CD14-positive monocyte (primary cell): Measurements from ENCODE around the gene CHAC2. TPM values are rescaled to one million over a fixed set of nuclear protein-coding genes. Genes with fewer than 3 reads are reported as not detected.
"Not testable (repeated sequence)": the region's sequence is repeated elsewhere in the genome, so short reads cannot be mapped to it uniquely, and the experiment has no call there.

Source experiments
- DNase-seq, 3 donors: peaks; one replicate each; pipeline ENCODE4 v3.0.0-alpha.2; 2011 to 2022
- H2AFZ ChIP-seq: 2 replicates; pipeline ENCODE4 v1.6.0; 2012; ENCODE audit warnings: mild to moderate bottlenecking, low read depth, low read length, inconsistent platforms; ENCODE audit not compliant: insufficient read depth, poor library complexity, severe bottlenecking
- H3K27ac ChIP-seq, 2 donors: 1 replicate in 1 of 2; 2 replicates in 1 of 2; pipeline ENCODE4 v1.5.1; 2012 to 2013; ENCODE audit warnings: low read length in 2 of 2, control low read depth in 1 of 2, inconsistent platforms in 1 of 2, low read depth in 1 of 2, mild to moderate bottlenecking in 1 of 2
- H3K27me3 ChIP-seq, 2 donors: one replicate each; pipeline versions ENCODE4 v1.6.0 to v1.6.1; 2011 to 2013; ENCODE audit warnings: low read length in 2 of 2; ENCODE audit not compliant: control insufficient read depth in 2 of 2, insufficient read depth in 2 of 2
- H3K36me3 ChIP-seq, 2 donors: replicated peaks in 1 of 2; 1 replicate in 1 of 2; 2 replicates in 1 of 2; pipeline versions ENCODE4 v1.5.1 to v1.6.1; 2012 to 2013; ENCODE audit warnings: low read length in 2 of 2, control low read depth in 1 of 2, inconsistent platforms in 1 of 2, mild to moderate bottlenecking in 1 of 2; ENCODE audit not compliant: insufficient read depth in 2 of 2, control insufficient read depth in 1 of 2
- H3K4me1 ChIP-seq, 2 donors: 1 replicate in 1 of 2; 2 replicates in 1 of 2; pipeline versions ENCODE4 v1.5.1 to v1.6.1; 2012 to 2013; ENCODE audit warnings: low read length in 2 of 2, control low read depth in 1 of 2, inconsistent platforms in 1 of 2, mild to moderate bottlenecking in 1 of 2, moderate library complexity in 1 of 2; ENCODE audit not compliant: insufficient read depth in 2 of 2, control insufficient read depth in 1 of 2
- H3K4me2 ChIP-seq: replicated peaks from 2 replicates; pipeline ENCODE3; 2012; ENCODE audit warnings: low read length, moderate library complexity, mild to moderate bottlenecking; ENCODE audit not compliant: poor library complexity, severe bottlenecking; ENCODE audit errors: extremely low read depth
- H3K4me3 ChIP-seq, 3 experiments: fragments of 200-600 bp in 1 of 3; sonication (generic) in 1 of 3; replicated peaks in 1 of 3; 1 replicate in 2 of 3; 2 replicates in 1 of 3; pipeline ENCODE4 v1.5.1; 2011 to 2013; ENCODE audit warnings: low read length in 3 of 3, mild to moderate bottlenecking in 3 of 3, control low read depth in 2 of 3, low read depth in 2 of 3, inconsistent platforms in 1 of 3, moderate library complexity in 1 of 3
- H3K79me2 ChIP-seq: 2 replicates; pipeline ENCODE4 v1.6.0; 2012; ENCODE audit warnings: mild to moderate bottlenecking, control low read depth, inconsistent platforms, low read length, moderate library complexity; ENCODE audit not compliant: insufficient read depth
- H3K9ac ChIP-seq: 2 replicates; pipeline ENCODE4 v1.6.0; 2017; ENCODE audit warnings: low read length, mild to moderate bottlenecking; ENCODE audit not compliant: insufficient read depth, poor library complexity, severe bottlenecking
- H3K9me3 ChIP-seq, 2 donors: replicated peaks in 1 of 2; 1 replicate in 1 of 2; 2 replicates in 1 of 2; pipeline versions ENCODE4 v1.5.1 to v1.6.1; 2012 to 2013; ENCODE audit warnings: low read length in 2 of 2, control low read depth in 1 of 2; ENCODE audit not compliant: control insufficient read depth in 1 of 2, insufficient read depth in 1 of 2
- H4K20me1 ChIP-seq: 2 replicates; pipeline ENCODE4 v1.6.0; 2012; ENCODE audit warnings: mild to moderate bottlenecking, low read length, control low read depth, moderate library complexity; ENCODE audit not compliant: insufficient read depth
- H3K27ac Mint-ChIP-seq, 7 donors: one replicate each; pipeline ENCODE4 v1.8.0; 2020; ENCODE audit warnings: mild to moderate bottlenecking in 7 of 7, mixed read lengths in 7 of 7, moderate library complexity in 6 of 7, inconsistent platforms in 2 of 7
- H3K27me3 Mint-ChIP-seq, 3 donors: one replicate each; pipeline ENCODE4 v1.8.0; 2021 to 2022; ENCODE audit warnings: low read depth in 3 of 3, mild to moderate bottlenecking in 3 of 3, mixed read lengths in 3 of 3, moderate library complexity in 3 of 3, inconsistent platforms in 1 of 3
- H3K36me3 Mint-ChIP-seq, 2 donors: one replicate each; pipeline ENCODE4 v1.8.0; 2020; ENCODE audit warnings: mixed read lengths in 2 of 2, inconsistent platforms in 1 of 2, mild to moderate bottlenecking in 1 of 2
- H3K4me1 Mint-ChIP-seq: one replicate; pipeline ENCODE4 v1.8.0; 2020; ENCODE audit warnings: mild to moderate bottlenecking, mixed read lengths
- H3K4me3 Mint-ChIP-seq, 2 donors: one replicate each; pipeline ENCODE4 v1.8.0; 2020; ENCODE audit warnings: mild to moderate bottlenecking in 2 of 2, mixed read lengths in 2 of 2, moderate library complexity in 1 of 2
- H3K9me3 Mint-ChIP-seq, 7 donors: one replicate each; pipeline ENCODE4 v1.8.0; 2020 to 2022; ENCODE audit warnings: mixed read lengths in 7 of 7, mild to moderate bottlenecking in 6 of 7, moderate library complexity in 6 of 7, inconsistent platforms in 2 of 7
- CTCF ChIP-seq: fragments of 200-600 bp; IDR thresholded peaks from one replicate; pipeline ENCODE4 v1.8.0; 2022; ENCODE audit warnings: antibody characterized with exemption, mild to moderate bottlenecking
- WGBS: methylation state at CpG from one replicate; pipeline ENCODE4 v1.1.5; 2013; ENCODE audit warnings: missing lambda C conversion rate; ENCODE audit not compliant: insufficient coverage; 5-methylcytosine and 5-hydroxymethylcytosine counted together
- intact Hi-C, 2 donors: fragments of 100-400 bp; cut with micrococcal nuclease; formaldehyde crosslinking; loops; one replicate each; pipeline versions ENCODE4 v1.15.0 to v1.15.1; 2023
- polyA plus RNA-seq, 3 donors: library from polyadenylated mRNA; depleted of rRNA in 1 of 3; unstranded in 2 of 3; stranded (reverse) in 1 of 3; fragments of 300-500 nt in 2 of 3; fragments of >200 nt in 1 of 3; fragmentation: Illumina TruSeq in 2 of 3; gene quantifications; 1 replicate in 2 of 3; 2 replicates in 1 of 3; pipeline ENCODE4 v1.2.3, GENCODE V29; 2012 to 2021

CHAC2 gene
- polyA plus RNA-seq, 3 donors: 0.07 to 0.40 (median 0.20) TPM

GRCh38 chr2:53820711-53821110 lies 53.1 kb downstream of the CHAC2 start:
- Histone ChIP-seq H3K4me2 (no peak overlapping the region), H3K9ac (no peak overlapping the region), H3K4me3 (no peak overlapping the region), H3K79me2 (no peaks in the 10 kb centered on the region), H4K20me1 (no peaks in the 10 kb centered on the region), H3K27me3 (no peaks in the 10 kb centered on the region), H3K9me3 (no peaks in the 10 kb centered on the region), H3K36me3 (peaks cover 37 to 46% of the 10 kb centered on the region in 2 donors), H3K4me1 (no peaks in the 10 kb centered on the region), H2AFZ (no peak overlapping the region), H3K27ac (no peak overlapping the region)
- TF ChIP-seq CTCF: no peak
- H3K9me3 Mint-ChIP-seq: no peaks in the 10 kb centered on the region
- DNase-seq: no peak
- intact Hi-C loops: no loop called here
- H3K4me3 Mint-ChIP-seq: no peak overlapping the region
- peaks cover 33 to 46% of the 10 kb centered on the region in 2 donors for H3K36me3 Mint-ChIP-seq
- peaks cover 0 to 2% (median 0%) of the 10 kb centered on the region in 3 donors for H3K27me3 Mint-ChIP-seq
- H3K4me1 Mint-ChIP-seq: no peaks in the 10 kb centered on the region
- WGBS: 100% methylated on average over 2 of the region's 4 CpGs
- H3K27ac Mint-ChIP-seq: no peak overlapping the region

GRCh38 chr2:53821810-53822209 lies 54.2 kb downstream of the CHAC2 start:
- 95% methylated on average over 3 of the region's 6 CpGs for WGBS
- H3K4me3 Mint-ChIP-seq: no peak overlapping the region
- no peak for TF ChIP-seq CTCF

GRCh38 chr2:53823639-53824038 lies 56.0 kb downstream of the CHAC2 start:
- H3K27ac Mint-ChIP-seq, H3K4me3 ChIP-seq, H3K9me3 Mint-ChIP-seq, intact Hi-C loops, DNase-seq, H3K4me1 Mint-ChIP-seq, H3K27me3 Mint-ChIP-seq, H3K4me2 ChIP-seq, H3K9ac ChIP-seq, H3K9me3 ChIP-seq, H3K4me1 ChIP-seq, H3K4me3 Mint-ChIP-seq, H3K27ac ChIP-seq, H3K27me3 ChIP-seq, H2AFZ ChIP-seq, H4K20me1 ChIP-seq, H3K79me2 ChIP-seq: not testable (repeated sequence)
- H3K36me3 Mint-ChIP-seq: peaks cover 10 to 20% of the 10 kb centered on the region in 2 donors
- WGBS: 98% methylated on average over 5 of the region's 9 CpGs
- H3K36me3 ChIP-seq: peaks cover 10 to 16% of the 10 kb centered on the region in 2 donors

More at GRCh38 chr2:53821810-53822209, 54.2 kb downstream of the CHAC2 start:
- Histone ChIP-seq H2AFZ (no peak overlapping the region), H3K4me2 (no peak overlapping the region), H3K4me1 (no peaks in the 10 kb centered on the region), H4K20me1 (no peaks in the 10 kb centered on the region), H3K79me2 (no peaks in the 10 kb centered on the region), H3K4me3 (no peak overlapping the region), H3K27ac (no peak overlapping the region), H3K9ac (no peak overlapping the region), H3K36me3 (peaks cover 26 to 35% of the 10 kb centered on the region in 2 donors), H3K9me3 (no peaks in the 10 kb centered on the region), H3K27me3 (no peaks in the 10 kb centered on the region)
- Mint-ChIP-seq H3K4me1 (no peaks in the 10 kb centered on the region), H3K36me3 (peaks cover 24 to 35% of the 10 kb centered on the region in 2 donors), H3K27ac (peak overlapping the region in 2 of 7 donors; percentile 7 to 48), H3K9me3 (no peaks in the 10 kb centered on the region), H3K27me3 (no peaks in the 10 kb centered on the region)
- no peak for DNase-seq
- intact Hi-C loops: no loop called here
